Fibroblast of lung (primary cell): ENCODE results near the gene BRCA2.

ENCODE experiments used
- CTCF ChIP-seq, 2 donors: IDR thresholded peaks in 1 of 2; conservative IDR thresholded peaks in 1 of 2; 1 replicate in 1 of 2; 2 replicates in 1 of 2; pipeline ENCODE4 v1.5.1; 2011 to 2012; ENCODE audit warnings: low read length in 2 of 2, control low read depth in 1 of 2, inconsistent platforms in 1 of 2, low read depth in 1 of 2, mild to moderate bottlenecking in 1 of 2
- EZH2 ChIP-seq: IDR thresholded peaks from 2 replicates; pipeline ENCODE4 v1.5.1; 2012; ENCODE audit warnings: low read length, control low read depth, mild to moderate bottlenecking; ENCODE audit errors: missing control alignments

- TF ChIP-seq CTCF (conservative IDR thresholded peaks at IDR 0.05 in 1 of 2, IDR thresholded peaks at IDR 0.05 in 1 of 2; ENCODE audit: low read depth in 1 of 2, low read length in 2 of 2) (peak; percentile 54 to 61), EZH2 (no peak)
Observed at GRCh38 chr13:32415019-32415418, 99.7 kb downstream of the BRCA2 start.
